ENCODE data around the gene CDH23. TPM values are rescaled to one million over a fixed set of nuclear protein-coding genes. Genes with fewer than 3 reads are reported as not detected.

The CDH23 gene
- polyA plus RNA-seq, 3 donors: 2.0 to 21.1 (median 15.5) TPM

- 93 to 96% (median 93%) methylated on average over 3 of the region's 3 CpGs for WGBS, 3 donors
- no peak overlapping the region for H3K27ac ChIP-seq (ENCODE audit: low read depth, low read length)
These were observed 155.2 kb downstream of the CDH23 start for GRCh38 chr10:71551970-71552369.

- H3K27ac ChIP-seq (ENCODE audit: low read depth, low read length): no peak overlapping the region
- WGBS, 3 donors: 81 to 87% (median 83%) methylated on average over 5 of the region's 5 CpGs
These were observed 156.7 kb downstream of the CDH23 start for GRCh38 chr10:71553432-71553831.

DNA sequence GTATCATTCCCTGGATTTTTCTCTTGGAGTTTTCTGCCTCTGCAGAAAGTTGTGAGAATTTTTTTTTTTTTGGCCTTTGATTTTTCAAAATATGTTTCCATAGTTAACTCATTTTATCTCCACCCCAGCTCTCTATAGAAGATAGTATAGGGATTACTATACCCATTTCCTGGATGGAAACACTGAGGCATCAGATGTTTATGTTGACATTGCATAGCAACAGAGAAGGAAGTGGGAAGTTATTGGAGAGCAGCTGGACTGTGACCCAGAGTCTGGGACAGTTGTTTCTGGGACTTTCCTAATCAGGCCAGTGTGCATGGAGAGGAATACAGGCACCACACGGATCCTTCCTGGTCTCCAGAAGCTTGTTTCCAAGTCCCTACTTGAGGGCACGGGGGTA lies 158.0 kb downstream of the CDH23 start:
- WGBS, 3 donors: 52 to 71% (median 62%) methylated on average over 2 of the region's 2 CpGs

GRCh38 chr10:71555087-71555723 lies 158.5 kb downstream of the CDH23 start:
- 64 to 76% (median 67%) methylated on average over 10 of the region's 10 CpGs for WGBS, 3 donors
- no peak overlapping the region for H3K27ac ChIP-seq (ENCODE audit: low read depth, low read length)

More for the DNA sequence above, 158.0 kb downstream of the CDH23 start:
- no peak overlapping the region for H3K27ac ChIP-seq (ENCODE audit: low read depth, low read length)

GRCh38 chr10:71555724-71556119 lies 159.0 kb downstream of the CDH23 start:
- 61 to 81% (median 75%) methylated on average over 1 of the region's 1 CpG for WGBS, 3 donors
- H3K27ac ChIP-seq (ENCODE audit: low read depth, low read length): no peak overlapping the region

GRCh38 chr10:71558991-71559390 lies 162.3 kb downstream of the CDH23 start:
- 82 to 86% (median 83%) methylated on average over 3 of the region's 3 CpGs for WGBS, 3 donors

GRCh38 chr10:71561003-71561574 lies 164.4 kb downstream of the CDH23 start:
- WGBS, 3 donors: 44 to 58% (median 48%) methylated on average over 5 of the region's 5 CpGs
- H3K27ac ChIP-seq (ENCODE audit: low read depth, low read length): no peak overlapping the region

More at GRCh38 chr10:71558991-71559390, 162.3 kb downstream of the CDH23 start:
- H3K27ac ChIP-seq (ENCODE audit: low read depth, low read length): no peak overlapping the region

- WGBS, 3 donors: 84 to 94% (median 93%) methylated on average over 9 of the region's 9 CpGs
These were observed 165.5 kb downstream of the CDH23 start for GRCh38 chr10:71562181-71562580.

DNA sequence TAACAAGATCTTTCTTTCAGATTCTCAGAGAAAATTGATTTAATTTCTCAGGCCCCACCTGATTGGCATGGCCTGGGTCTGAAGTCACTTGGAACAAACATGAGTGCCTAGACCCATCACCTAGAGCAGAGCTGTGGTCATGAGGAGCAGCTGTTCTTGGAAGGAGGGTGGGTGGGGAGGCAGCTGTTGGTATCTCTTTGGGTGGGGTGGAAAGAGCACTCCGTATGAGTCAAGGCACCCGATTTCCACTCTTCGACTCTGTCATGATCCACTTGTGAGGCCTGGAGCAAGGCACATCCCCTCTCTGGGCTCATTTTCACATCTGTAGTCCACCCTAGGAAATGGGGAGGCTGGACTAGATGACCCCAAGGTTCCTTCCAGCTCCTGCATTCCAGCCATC lies 166.2 kb downstream of the CDH23 start:
- WGBS, 3 donors: 84 to 96% (median 87%) methylated on average over 3 of the region's 3 CpGs
- H3K27ac ChIP-seq (ENCODE audit: low read depth, low read length): no peak overlapping the region

More at GRCh38 chr10:71562181-71562580, 165.5 kb downstream of the CDH23 start:
- H3K27ac ChIP-seq (ENCODE audit: low read depth, low read length): no peak overlapping the region

DNA sequence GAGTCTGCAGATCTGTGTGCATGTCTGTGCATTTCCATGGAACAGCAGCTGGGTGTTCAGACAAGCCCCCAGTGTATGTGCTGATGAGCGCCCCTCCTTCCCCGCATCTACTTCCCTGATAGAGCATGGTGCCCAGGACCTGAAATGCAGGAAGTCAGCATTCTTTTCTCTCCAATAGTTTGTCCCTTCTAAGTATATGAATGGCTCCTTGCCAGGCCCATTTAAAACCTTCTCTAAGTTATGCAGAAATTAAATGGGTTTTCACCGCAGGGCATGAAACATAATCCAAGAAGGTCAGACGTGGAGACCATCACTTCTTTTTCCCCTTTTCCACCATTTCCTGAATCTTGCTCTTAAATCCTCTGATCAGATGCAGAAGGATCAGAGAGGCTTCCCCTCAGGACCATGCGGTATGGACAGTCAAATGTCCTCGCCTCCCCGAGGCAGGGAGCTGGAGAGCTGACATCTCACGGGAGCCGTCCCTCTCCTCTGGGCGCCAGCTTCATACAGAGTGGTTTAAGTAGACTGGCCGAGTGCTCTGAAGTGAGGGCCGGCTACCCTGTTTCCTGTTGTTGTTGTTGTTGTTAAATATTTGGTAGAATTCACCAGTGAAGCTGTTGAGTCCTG lies 167.6 kb downstream of the CDH23 start:
- no peak overlapping the region for H3K27ac ChIP-seq (ENCODE audit: low read depth, low read length)
- WGBS, 3 donors: 74 to 77% (median 76%) methylated on average over 12 of the region's 12 CpGs

GRCh38 chr10:71565284-71566000 lies 168.7 kb downstream of the CDH23 start:
- 81 to 92% (median 90%) methylated on average over 2 of the region's 2 CpGs for WGBS, 3 donors
- no peak overlapping the region for H3K27ac ChIP-seq (ENCODE audit: low read depth, low read length)

DNA sequence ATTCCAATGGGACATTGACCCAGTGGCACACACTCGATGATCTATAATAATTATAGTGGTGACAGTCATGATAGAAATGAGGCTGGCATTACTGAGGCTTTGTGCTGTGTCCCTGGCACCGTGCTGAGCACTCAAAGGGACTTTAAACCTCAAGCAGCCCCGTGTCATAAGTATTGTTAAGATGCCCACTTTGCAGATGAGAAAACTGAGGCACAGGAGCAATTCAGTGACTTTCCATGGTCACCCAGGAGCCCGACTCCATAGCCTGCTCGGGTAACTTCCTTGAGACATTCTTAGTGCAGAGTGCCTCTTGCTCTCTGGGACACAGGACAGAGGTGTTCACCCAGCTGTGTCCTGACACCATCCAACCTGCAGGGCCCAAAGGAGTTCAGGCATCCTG lies 170.3 kb downstream of the CDH23 start:
- H3K27ac ChIP-seq (ENCODE audit: low read depth, low read length): no peak overlapping the region
- WGBS, 3 donors: 87 to 94% (median 92%) methylated on average over 5 of the region's 5 CpGs

DNA sequence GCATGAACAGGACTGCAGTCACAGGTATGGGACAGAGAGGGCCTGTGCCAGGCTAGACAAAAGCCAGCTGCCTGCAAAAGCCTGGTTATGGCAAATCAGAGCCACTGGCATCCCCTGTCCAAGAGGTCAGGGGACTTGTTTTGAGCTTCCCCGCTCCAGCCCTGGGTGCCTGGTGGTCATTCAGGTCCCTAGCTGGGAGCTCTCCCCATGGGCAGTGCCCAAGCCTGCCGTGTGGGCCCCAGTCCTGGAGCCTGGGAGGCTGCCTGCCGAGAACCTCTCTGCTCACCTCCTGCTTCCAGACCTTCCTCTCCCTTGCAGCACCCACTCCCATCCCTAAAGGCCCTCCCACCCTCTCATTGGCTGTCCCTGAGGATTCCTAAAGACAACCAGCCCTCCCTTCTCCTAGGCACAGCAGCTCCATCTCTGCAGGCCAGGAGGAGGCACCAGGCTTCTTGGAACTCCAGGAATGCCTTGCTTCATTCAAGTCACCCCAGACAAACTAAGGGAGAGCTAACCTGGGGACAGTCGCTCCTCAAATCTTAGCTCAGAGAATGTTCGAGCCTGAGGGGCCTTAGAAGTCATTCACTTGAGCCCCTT lies 172.3 kb downstream of the CDH23 start:
- 85 to 95% (median 88%) methylated on average over 5 of the region's 5 CpGs for WGBS, 3 donors
- no peak overlapping the region for H3K27ac ChIP-seq (ENCODE audit: low read depth, low read length)

DNA sequence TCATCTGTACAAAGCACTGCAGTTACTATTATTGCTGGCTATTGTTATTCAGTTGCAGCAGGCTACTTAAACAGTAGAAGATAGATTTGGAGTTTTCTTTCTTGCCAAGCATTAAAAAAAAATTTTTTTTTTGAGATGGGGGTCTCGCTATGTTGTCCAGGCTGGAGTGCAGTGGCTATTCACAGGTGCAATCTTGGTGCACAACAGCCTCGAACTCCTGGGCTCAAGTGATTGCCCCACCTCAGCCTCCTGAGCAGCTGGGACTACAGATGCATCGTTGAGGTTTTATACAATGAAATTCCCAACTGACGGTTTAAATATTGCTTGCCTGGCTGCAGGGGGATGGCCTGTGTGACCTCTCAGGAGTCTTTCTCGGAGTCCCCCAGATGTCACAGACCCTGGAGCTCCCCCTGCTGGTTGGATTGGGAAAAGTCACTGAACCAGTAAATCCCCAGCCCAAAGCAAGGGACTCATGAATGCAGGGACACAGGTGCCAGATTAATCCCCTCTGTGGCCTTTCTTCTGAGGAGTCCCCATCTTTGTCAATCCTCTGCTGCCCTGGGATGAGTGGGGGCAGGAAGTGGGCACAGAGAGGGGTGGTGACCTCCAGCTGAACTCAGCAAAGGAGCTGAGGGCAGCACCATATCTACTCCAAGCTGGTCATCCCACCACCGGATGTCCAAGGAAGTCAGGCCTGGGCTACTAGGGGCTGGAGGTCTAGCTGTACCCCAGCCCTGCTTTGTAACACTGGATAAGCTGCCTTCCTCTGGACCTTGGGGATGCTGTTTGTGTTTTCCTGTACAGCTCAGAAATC lies 173.3 kb downstream of the CDH23 start:
- H3K27ac ChIP-seq (ENCODE audit: low read depth, low read length): no peak overlapping the region
- WGBS, 3 donors: 48 to 51% (median 48%) methylated on average over 6 of the region's 6 CpGs

DNA sequence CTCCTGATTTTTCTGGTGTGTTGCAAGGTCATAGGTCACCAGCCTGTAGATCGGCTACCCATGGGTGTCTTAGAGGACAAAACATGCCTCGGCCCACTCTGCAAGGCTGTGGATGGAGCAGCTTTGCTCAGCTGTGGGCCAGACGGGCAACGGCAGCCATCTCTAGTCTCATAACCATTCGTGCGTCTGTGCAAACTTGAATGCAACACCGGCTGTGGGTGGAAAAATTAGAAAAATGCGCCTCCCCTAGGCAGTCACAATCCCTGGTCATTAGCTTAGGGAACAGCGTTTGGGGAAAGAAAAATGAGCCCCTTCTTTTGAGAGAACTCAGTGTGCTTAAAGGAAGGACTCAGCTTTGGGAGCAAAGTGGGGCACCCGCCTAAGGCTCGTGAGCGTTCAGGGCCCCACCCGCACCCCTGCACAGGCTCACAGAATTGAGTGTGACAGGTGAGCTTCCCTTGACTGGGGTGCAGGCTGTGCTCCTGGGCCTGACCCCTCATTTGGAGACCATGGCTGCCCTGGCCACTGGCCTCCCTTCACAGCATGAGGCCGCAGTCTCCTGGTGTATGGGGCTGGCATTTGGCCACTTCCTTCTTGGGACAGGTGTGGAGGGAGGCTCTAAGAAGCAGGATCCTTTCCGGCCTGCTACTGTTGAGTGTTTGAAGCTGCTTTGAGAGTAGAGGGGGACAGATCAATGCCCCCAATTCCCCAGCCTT lies 174.9 kb downstream of the CDH23 start:
- WGBS, 3 donors: 88 to 94% (median 93%) methylated on average over 15 of the region's 15 CpGs
- no peak overlapping the region for H3K27ac ChIP-seq (ENCODE audit: low read depth, low read length)

DNA sequence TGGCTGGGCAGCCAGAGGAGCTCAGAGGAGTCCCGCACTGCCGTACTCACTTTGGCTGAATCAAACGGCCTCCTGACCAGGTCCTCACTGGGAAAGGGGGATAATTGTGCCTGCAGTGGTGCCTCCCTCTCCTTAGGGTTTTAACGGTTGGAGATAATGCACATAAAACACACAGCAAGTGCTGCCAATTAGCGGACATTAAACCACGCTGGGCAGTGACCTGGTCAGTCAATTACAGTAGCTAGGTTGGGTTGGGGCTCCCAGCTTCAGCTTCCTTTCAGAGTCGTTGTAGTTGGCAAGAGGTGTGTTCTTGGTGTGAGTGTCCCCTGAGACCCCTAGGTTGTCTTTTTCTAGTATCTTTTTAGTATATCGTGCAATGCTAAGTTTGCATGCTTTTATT lies 176.2 kb downstream of the CDH23 start:
- 68 to 84% (median 81%) methylated on average over 8 of the region's 8 CpGs for WGBS, 3 donors
- H3K27ac ChIP-seq (ENCODE audit: low read depth, low read length): no peak overlapping the region
